C4-2B (cell line): ENCODE results near the gene HSF5.
A peak's percentile ranks its signal among the peaks of the same experiment; 100 is the strongest.

Source experiments
- ZFX ChIP-seq: fragments of 450-650 bp; IDR thresholded peaks from 2 replicates; pipeline ENCODE4 v1.6.1; 2017
- TF ChIP-seq, protein P1 (sequence below): fragments of 450-650 bp; conservative IDR thresholded peaks from 2 replicates; pipeline ENCODE4 v1.5.1; 2017; ENCODE audit warnings: mild to moderate bottlenecking

DNA sequence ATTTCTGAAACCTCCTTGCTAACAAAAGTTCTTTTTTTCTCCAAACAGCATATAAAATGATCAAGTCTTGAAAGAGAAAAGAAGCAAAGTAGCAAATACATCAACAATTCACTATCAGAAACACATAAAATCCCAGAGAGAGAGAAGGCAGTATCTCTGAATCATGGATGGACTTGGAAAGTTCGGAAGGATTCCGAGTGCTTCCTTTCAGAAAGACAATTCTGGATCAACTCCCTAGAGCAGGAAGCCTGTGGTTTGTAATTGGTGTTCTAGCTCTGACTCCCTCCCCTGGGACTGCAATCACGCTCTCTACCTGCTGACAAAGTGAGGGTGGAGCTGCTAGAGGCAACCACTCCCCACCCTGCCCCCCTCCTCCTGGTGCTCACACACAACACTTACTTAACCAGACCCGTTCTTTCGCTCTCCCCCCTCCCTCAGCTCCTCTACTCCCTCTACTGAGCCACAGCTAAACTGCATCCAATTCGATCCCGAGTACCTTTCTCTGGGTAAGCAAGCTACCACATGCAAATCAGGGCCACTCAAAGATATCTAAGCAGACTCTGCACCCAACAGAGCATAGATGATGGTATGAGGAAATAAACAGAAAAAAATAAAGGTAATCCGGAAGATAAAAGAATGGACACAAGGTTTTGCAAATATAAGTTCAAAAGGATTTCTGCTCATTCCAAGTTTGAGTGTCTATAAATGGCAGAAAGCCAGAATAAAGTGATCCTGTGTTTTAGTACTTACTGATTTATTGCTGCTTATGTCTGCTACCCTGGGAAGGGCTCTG lies 70.7 kb downstream of the HSF5 start, which contains the start of gene RNF43:
- TF ChIP-seq, protein P1, sequence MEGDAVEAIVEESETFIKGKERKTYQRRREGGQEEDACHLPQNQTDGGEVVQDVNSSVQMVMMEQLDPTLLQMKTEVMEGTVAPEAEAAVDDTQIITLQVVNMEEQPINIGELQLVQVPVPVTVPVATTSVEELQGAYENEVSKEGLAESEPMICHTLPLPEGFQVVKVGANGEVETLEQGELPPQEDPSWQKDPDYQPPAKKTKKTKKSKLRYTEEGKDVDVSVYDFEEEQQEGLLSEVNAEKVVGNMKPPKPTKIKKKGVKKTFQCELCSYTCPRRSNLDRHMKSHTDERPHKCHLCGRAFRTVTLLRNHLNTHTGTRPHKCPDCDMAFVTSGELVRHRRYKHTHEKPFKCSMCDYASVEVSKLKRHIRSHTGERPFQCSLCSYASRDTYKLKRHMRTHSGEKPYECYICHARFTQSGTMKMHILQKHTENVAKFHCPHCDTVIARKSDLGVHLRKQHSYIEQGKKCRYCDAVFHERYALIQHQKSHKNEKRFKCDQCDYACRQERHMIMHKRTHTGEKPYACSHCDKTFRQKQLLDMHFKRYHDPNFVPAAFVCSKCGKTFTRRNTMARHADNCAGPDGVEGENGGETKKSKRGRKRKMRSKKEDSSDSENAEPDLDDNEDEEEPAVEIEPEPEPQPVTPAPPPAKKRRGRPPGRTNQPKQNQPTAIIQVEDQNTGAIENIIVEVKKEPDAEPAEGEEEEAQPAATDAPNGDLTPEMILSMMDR: peak; percentile 94
- no peak for TF ChIP-seq ZFX
